ENCODE results near the gene CCDC190.
"Not testable (repeated sequence)": the region's sequence is repeated elsewhere in the genome, so short reads cannot be mapped to it uniquely, and the experiment has no call there.

GRCh38 chr1:162807503-162807902, 53.5 kb downstream of the CCDC190 start:
- not testable (repeated sequence) for TF ChIP-seq RAD21 (IDR thresholded peaks at IDR 0.05; ENCODE audit: low read length); CTCF (IDR thresholded peaks at IDR 0.05); SMC3 (IDR thresholded peaks at IDR 0.05; ENCODE audit: low read depth, low read length)

Measured in SK-N-SH (cell line).